CD14-positive monocyte (primary cell): ENCODE measurements around the gene ZNF582. TPM values are rescaled to one million over a fixed set of nuclear protein-coding genes. Genes with fewer than 3 reads are reported as not detected.
"Not testable (repeated sequence)": the region's sequence is repeated elsewhere in the genome, so short reads cannot be mapped to it uniquely, and the experiment has no call there.

Experiments
- DNase-seq, 3 donors: peaks; one replicate each; pipeline ENCODE4 v3.0.0-alpha.2; 2011 to 2022
- H2AFZ ChIP-seq: 2 replicates; pipeline ENCODE4 v1.6.0; 2012; ENCODE audit warnings: mild to moderate bottlenecking, low read depth, low read length, inconsistent platforms; ENCODE audit not compliant: insufficient read depth, poor library complexity, severe bottlenecking
- H3K27ac ChIP-seq, 2 donors: 1 replicate in 1 of 2; 2 replicates in 1 of 2; pipeline ENCODE4 v1.5.1; 2012 to 2013; ENCODE audit warnings: low read length in 2 of 2, control low read depth in 1 of 2, inconsistent platforms in 1 of 2, low read depth in 1 of 2, mild to moderate bottlenecking in 1 of 2
- H3K27me3 ChIP-seq, 2 donors: one replicate each; pipeline versions ENCODE4 v1.6.0 to v1.6.1; 2011 to 2013; ENCODE audit warnings: low read length in 2 of 2; ENCODE audit not compliant: control insufficient read depth in 2 of 2, insufficient read depth in 2 of 2
- H3K36me3 ChIP-seq, 2 donors: replicated peaks in 1 of 2; 1 replicate in 1 of 2; 2 replicates in 1 of 2; pipeline versions ENCODE4 v1.5.1 to v1.6.1; 2012 to 2013; ENCODE audit warnings: low read length in 2 of 2, control low read depth in 1 of 2, inconsistent platforms in 1 of 2, mild to moderate bottlenecking in 1 of 2; ENCODE audit not compliant: insufficient read depth in 2 of 2, control insufficient read depth in 1 of 2
- H3K4me1 ChIP-seq, 2 donors: 1 replicate in 1 of 2; 2 replicates in 1 of 2; pipeline versions ENCODE4 v1.5.1 to v1.6.1; 2012 to 2013; ENCODE audit warnings: low read length in 2 of 2, control low read depth in 1 of 2, inconsistent platforms in 1 of 2, mild to moderate bottlenecking in 1 of 2, moderate library complexity in 1 of 2; ENCODE audit not compliant: insufficient read depth in 2 of 2, control insufficient read depth in 1 of 2
- H3K4me2 ChIP-seq: replicated peaks from 2 replicates; pipeline ENCODE3; 2012; ENCODE audit warnings: low read length, moderate library complexity, mild to moderate bottlenecking; ENCODE audit not compliant: poor library complexity, severe bottlenecking; ENCODE audit errors: extremely low read depth
- H3K4me3 ChIP-seq, 3 experiments: fragments of 200-600 bp in 1 of 3; sonication (generic) in 1 of 3; replicated peaks in 1 of 3; 1 replicate in 2 of 3; 2 replicates in 1 of 3; pipeline ENCODE4 v1.5.1; 2011 to 2013; ENCODE audit warnings: low read length in 3 of 3, mild to moderate bottlenecking in 3 of 3, control low read depth in 2 of 3, low read depth in 2 of 3, inconsistent platforms in 1 of 3, moderate library complexity in 1 of 3
- H3K79me2 ChIP-seq: 2 replicates; pipeline ENCODE4 v1.6.0; 2012; ENCODE audit warnings: mild to moderate bottlenecking, control low read depth, inconsistent platforms, low read length, moderate library complexity; ENCODE audit not compliant: insufficient read depth
- H3K9ac ChIP-seq: 2 replicates; pipeline ENCODE4 v1.6.0; 2017; ENCODE audit warnings: low read length, mild to moderate bottlenecking; ENCODE audit not compliant: insufficient read depth, poor library complexity, severe bottlenecking
- H3K9me3 ChIP-seq, 2 donors: replicated peaks in 1 of 2; 1 replicate in 1 of 2; 2 replicates in 1 of 2; pipeline versions ENCODE4 v1.5.1 to v1.6.1; 2012 to 2013; ENCODE audit warnings: low read length in 2 of 2, control low read depth in 1 of 2; ENCODE audit not compliant: control insufficient read depth in 1 of 2, insufficient read depth in 1 of 2
- H4K20me1 ChIP-seq: 2 replicates; pipeline ENCODE4 v1.6.0; 2012; ENCODE audit warnings: mild to moderate bottlenecking, low read length, control low read depth, moderate library complexity; ENCODE audit not compliant: insufficient read depth
- H3K27ac Mint-ChIP-seq, 7 donors: one replicate each; pipeline ENCODE4 v1.8.0; 2020; ENCODE audit warnings: mild to moderate bottlenecking in 7 of 7, mixed read lengths in 7 of 7, moderate library complexity in 6 of 7, inconsistent platforms in 2 of 7
- H3K27me3 Mint-ChIP-seq, 3 donors: one replicate each; pipeline ENCODE4 v1.8.0; 2021 to 2022; ENCODE audit warnings: low read depth in 3 of 3, mild to moderate bottlenecking in 3 of 3, mixed read lengths in 3 of 3, moderate library complexity in 3 of 3, inconsistent platforms in 1 of 3
- H3K36me3 Mint-ChIP-seq, 2 donors: one replicate each; pipeline ENCODE4 v1.8.0; 2020; ENCODE audit warnings: mixed read lengths in 2 of 2, inconsistent platforms in 1 of 2, mild to moderate bottlenecking in 1 of 2
- H3K4me1 Mint-ChIP-seq: one replicate; pipeline ENCODE4 v1.8.0; 2020; ENCODE audit warnings: mild to moderate bottlenecking, mixed read lengths
- H3K4me3 Mint-ChIP-seq, 2 donors: one replicate each; pipeline ENCODE4 v1.8.0; 2020; ENCODE audit warnings: mild to moderate bottlenecking in 2 of 2, mixed read lengths in 2 of 2, moderate library complexity in 1 of 2
- H3K9me3 Mint-ChIP-seq, 7 donors: one replicate each; pipeline ENCODE4 v1.8.0; 2020 to 2022; ENCODE audit warnings: mixed read lengths in 7 of 7, mild to moderate bottlenecking in 6 of 7, moderate library complexity in 6 of 7, inconsistent platforms in 2 of 7
- CTCF ChIP-seq: fragments of 200-600 bp; IDR thresholded peaks from one replicate; pipeline ENCODE4 v1.8.0; 2022; ENCODE audit warnings: antibody characterized with exemption, mild to moderate bottlenecking
- WGBS: methylation state at CpG from one replicate; pipeline ENCODE4 v1.1.5; 2013; ENCODE audit warnings: missing lambda C conversion rate; ENCODE audit not compliant: insufficient coverage; 5-methylcytosine and 5-hydroxymethylcytosine counted together
- intact Hi-C, 2 donors: fragments of 100-400 bp; cut with micrococcal nuclease; formaldehyde crosslinking; loops; one replicate each; pipeline versions ENCODE4 v1.15.0 to v1.15.1; 2023
- polyA plus RNA-seq, 3 donors: library from polyadenylated mRNA; depleted of rRNA in 1 of 3; unstranded in 2 of 3; stranded (reverse) in 1 of 3; fragments of 300-500 nt in 2 of 3; fragments of >200 nt in 1 of 3; fragmentation: Illumina TruSeq in 2 of 3; gene quantifications; 1 replicate in 2 of 3; 2 replicates in 1 of 3; pipeline ENCODE4 v1.2.3, GENCODE V29; 2012 to 2021

ZNF582 gene
- polyA plus RNA-seq, 3 donors: 1.4 to 4.9 (median 1.6) TPM

- Histone ChIP-seq H3K27me3 (no peaks in the 10 kb centered on the region), H3K9me3 (peaks cover 36 to 40% of the 10 kb centered on the region in 2 donors), H3K79me2 (no peaks in the 10 kb centered on the region), H3K4me2 (no peak overlapping the region), H3K36me3 (no peaks in the 10 kb centered on the region), H4K20me1 (no peaks in the 10 kb centered on the region), H2AFZ (no peak overlapping the region), H3K9ac (no peak overlapping the region), H3K27ac (no peak overlapping the region), H3K4me3 (no peak overlapping the region), H3K4me1 (no peaks in the 10 kb centered on the region)
- Mint-ChIP-seq H3K4me1 (no peaks in the 10 kb centered on the region), H3K4me3 (no peak overlapping the region), H3K27me3 (no peaks in the 10 kb centered on the region), H3K9me3 (peaks cover 16 to 43% (median 32%) of the 10 kb centered on the region in 7 donors), H3K27ac (no peak overlapping the region), H3K36me3 (no peaks in the 10 kb centered on the region)
- intact Hi-C loops: loop anchor here in 1 of 2 donors (10.0 kb wide), 1 partner anchor 277 kb away; no protein-coding TSS in a partner anchor
- no peak for TF ChIP-seq CTCF
- no peak for DNase-seq
Observed at GRCh38 chr19:56341948-56342347, 51.4 kb downstream of the ZNF582 start.

GRCh38 chr19:56339031-56339430 is 54.3 kb downstream of the ZNF582 start:
- H3K27me3 Mint-ChIP-seq, H3K4me3 ChIP-seq, H3K27ac Mint-ChIP-seq, H3K36me3 Mint-ChIP-seq, H3K36me3 ChIP-seq, H3K4me1 Mint-ChIP-seq, H3K4me1 ChIP-seq, H3K4me3 Mint-ChIP-seq, DNase-seq, intact Hi-C loops, H3K9ac ChIP-seq, H3K79me2 ChIP-seq, H3K4me2 ChIP-seq, H4K20me1 ChIP-seq, H2AFZ ChIP-seq, H3K27me3 ChIP-seq, H3K27ac ChIP-seq: not testable (repeated sequence)
- 83% methylated on average over 1 of the region's 10 CpGs for WGBS
- peaks cover 16 to 46% (median 37%) of the 10 kb centered on the region in 7 donors for H3K9me3 Mint-ChIP-seq
- H3K9me3 ChIP-seq: peaks cover 36 to 40% of the 10 kb centered on the region in 2 donors

GRCh38 chr19:56337077-56337476 is 56.3 kb downstream of the ZNF582 start:
- H3K4me1 Mint-ChIP-seq, H3K4me3 Mint-ChIP-seq, H3K4me1 ChIP-seq, H4K20me1 ChIP-seq, H3K27me3 Mint-ChIP-seq, H3K27ac ChIP-seq, H3K79me2 ChIP-seq, H3K9ac ChIP-seq, H3K27me3 ChIP-seq, H3K27ac Mint-ChIP-seq, DNase-seq, H3K4me3 ChIP-seq, H2AFZ ChIP-seq, H3K4me2 ChIP-seq, intact Hi-C loops, H3K36me3 ChIP-seq, H3K36me3 Mint-ChIP-seq: not testable (repeated sequence)
- 88% methylated on average over 1 of the region's 8 CpGs for WGBS
- peaks cover 25 to 27% of the 10 kb centered on the region in 2 donors for H3K9me3 ChIP-seq
- peaks cover 11 to 38% (median 29%) of the 10 kb centered on the region in 7 donors for H3K9me3 Mint-ChIP-seq

GRCh38 chr19:56335371-56335770 is 58.0 kb downstream of the ZNF582 start:
- peaks cover 20 to 22% of the 10 kb centered on the region in 2 donors for H3K9me3 ChIP-seq
- H3K36me3 Mint-ChIP-seq, H3K27ac Mint-ChIP-seq, H3K79me2 ChIP-seq, H3K4me3 Mint-ChIP-seq, H4K20me1 ChIP-seq, H3K27me3 ChIP-seq, intact Hi-C loops, H2AFZ ChIP-seq, H3K9ac ChIP-seq, H3K4me3 ChIP-seq, H3K36me3 ChIP-seq, H3K27ac ChIP-seq, H3K4me1 Mint-ChIP-seq, H3K4me1 ChIP-seq, H3K4me2 ChIP-seq, H3K27me3 Mint-ChIP-seq, DNase-seq: not testable (repeated sequence)
- H3K9me3 Mint-ChIP-seq: peaks cover 6 to 25% (median 18%) of the 10 kb centered on the region in 7 donors
